Measurements from ENCODE around the gene ZNF574.

DNA sequence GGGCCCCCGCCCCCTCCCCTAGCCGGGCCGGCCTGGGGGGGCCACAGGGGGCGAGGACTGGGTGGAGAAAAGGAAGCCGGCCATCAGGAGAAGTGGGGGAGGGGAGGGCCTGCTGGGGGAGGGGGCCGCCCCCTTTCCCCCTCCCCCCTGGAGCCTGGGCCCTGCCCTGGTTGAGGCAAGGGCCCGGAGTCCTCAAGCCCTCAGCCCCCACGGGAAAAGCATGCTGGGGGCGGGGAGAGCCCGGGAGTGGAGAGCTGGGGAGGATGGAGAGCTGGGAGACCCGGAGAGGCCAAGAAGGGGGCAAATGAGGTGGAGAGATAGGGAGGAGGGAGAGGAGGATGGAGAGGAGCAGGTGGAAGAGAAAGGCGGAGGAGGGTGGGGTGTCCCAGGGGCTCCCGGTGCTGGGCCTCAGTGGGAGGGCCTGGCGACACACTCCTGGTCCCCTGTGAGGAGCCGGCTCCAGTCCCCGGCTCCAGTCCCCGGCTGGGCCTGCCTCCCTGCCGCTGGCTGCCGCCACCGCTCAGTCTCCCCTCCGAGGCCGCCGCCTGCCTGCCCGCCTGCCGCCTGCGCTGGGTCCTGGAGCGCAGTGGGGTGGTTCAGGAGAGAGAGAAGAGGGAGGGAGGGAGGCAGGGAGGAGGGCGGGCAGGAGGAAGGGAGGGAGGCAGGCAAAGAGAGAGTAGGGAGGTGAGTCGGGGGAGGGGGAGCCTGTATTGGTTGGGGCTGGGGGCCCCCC lies 6.2 kb upstream of the ZNF574 start, which contains the start of gene GRIK5:
- TF ChIP-seq TCF12 (IDR thresholded peaks at IDR 0.05; ENCODE audit: low read depth, low read length): no peak
- TF ChIP-seq, protein P1, sequence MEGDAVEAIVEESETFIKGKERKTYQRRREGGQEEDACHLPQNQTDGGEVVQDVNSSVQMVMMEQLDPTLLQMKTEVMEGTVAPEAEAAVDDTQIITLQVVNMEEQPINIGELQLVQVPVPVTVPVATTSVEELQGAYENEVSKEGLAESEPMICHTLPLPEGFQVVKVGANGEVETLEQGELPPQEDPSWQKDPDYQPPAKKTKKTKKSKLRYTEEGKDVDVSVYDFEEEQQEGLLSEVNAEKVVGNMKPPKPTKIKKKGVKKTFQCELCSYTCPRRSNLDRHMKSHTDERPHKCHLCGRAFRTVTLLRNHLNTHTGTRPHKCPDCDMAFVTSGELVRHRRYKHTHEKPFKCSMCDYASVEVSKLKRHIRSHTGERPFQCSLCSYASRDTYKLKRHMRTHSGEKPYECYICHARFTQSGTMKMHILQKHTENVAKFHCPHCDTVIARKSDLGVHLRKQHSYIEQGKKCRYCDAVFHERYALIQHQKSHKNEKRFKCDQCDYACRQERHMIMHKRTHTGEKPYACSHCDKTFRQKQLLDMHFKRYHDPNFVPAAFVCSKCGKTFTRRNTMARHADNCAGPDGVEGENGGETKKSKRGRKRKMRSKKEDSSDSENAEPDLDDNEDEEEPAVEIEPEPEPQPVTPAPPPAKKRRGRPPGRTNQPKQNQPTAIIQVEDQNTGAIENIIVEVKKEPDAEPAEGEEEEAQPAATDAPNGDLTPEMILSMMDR (IDR thresholded peaks at IDR 0.05; ENCODE audit: control extremely low read depth in 1 of 3, insufficient read depth in 1 of 3, low read depth in 1 of 3, low read length in 3 of 3): no peak
